ENCODE results near the gene TREH. TPM values are rescaled to one million over a fixed set of nuclear protein-coding genes. Genes with fewer than 3 reads are reported as not detected.

TREH gene
- total and polyA plus RNA-seq, 2 of the 8 experiments (the other 6 are each of a cell fraction or from before 2014, with no cell fraction given), result 0.03 TPM; not detected in 1

- H4K20me1 ChIP-seq (replicated peaks in 1 of 2; ENCODE audit: control insufficient read depth in 1 of 2, insufficient read depth in 2 of 2, low read length in 2 of 2), result peaks cover 2 to 15% of the 10 kb centered on the region in 2 experiments
- H2BK5ac ChIP-seq (ENCODE audit: low read depth, low read length), result peak overlapping the region; percentile 92
- peak overlapping the region; percentile 36 to 72 (median 62) for H3K4me3 ChIP-seq (ENCODE audit: extremely low read depth in 1 of 4, insufficient read depth in 2 of 4, low read depth in 3 of 4, low read length in 4 of 4)
- no peak overlapping the region for H3K4ac ChIP-seq (replicated peaks; ENCODE audit: insufficient read length, low read depth, low read length)
- H2AK5ac ChIP-seq (ENCODE audit: low read depth, low read length), result no peak overlapping the region
- peaks cover 16 to 23% (median 19%) of the 10 kb centered on the region in 4 experiments for H3K4me1 ChIP-seq (replicated peaks in 1 of 4; ENCODE audit: control insufficient read depth in 3 of 4, insufficient read depth in 4 of 4, low read length in 3 of 4)
- ChIA-PET POLR2A (ENCODE audit: partially characterized antibody) (interaction anchor here (0.5 to 25.8 kb wide), 15 partner anchors 11 to 327 kb away, joined by 3 to 574 read pairs (median 3); partner anchors contain the start of genes ARCN1 and PHLDB1), CTCF (ENCODE audit: partially characterized antibody) (interaction anchor here (0.8 to 19.1 kb wide), 13 partner anchors 8 to 200 kb away, joined by 3 to 435 read pairs (median 8); partner anchors contain the start of gene PHLDB1)
- peak overlapping the region; percentile 97 for H2BK12ac ChIP-seq (ENCODE audit: low read depth, low read length)
- H4K5ac ChIP-seq (ENCODE audit: insufficient read length, low read depth, low read length), result peak overlapping the region; percentile 79
- peak overlapping the region; percentile 97 for H3K18ac ChIP-seq (ENCODE audit: extremely low read depth, low read length)
- peak overlapping the region; percentile 89 for H3K27ac ChIP-seq (ENCODE audit: low read depth, low read length)
- peaks cover 9% of the 10 kb centered on the region; the same call in 1 of the 2 replicates for H3K23me2 ChIP-seq (ENCODE audit: low read depth, low read length)
- H3K56ac ChIP-seq (replicated peaks; ENCODE audit: insufficient read length, low read depth, low read length), result peak overlapping the region; percentile 24
- peaks cover 2 to 42% (median 13%) of the 10 kb centered on the region in 4 experiments; a peak in 6 of 8 replicates for H3K36me3 ChIP-seq (ENCODE audit: control insufficient read depth in 2 of 4, insufficient read depth in 4 of 4, low read length in 3 of 4)
- H4K91ac ChIP-seq (replicated peaks; ENCODE audit: insufficient read length, low read length), result peak overlapping the region; percentile 87
- peak overlapping the region; percentile 80 to 99 for H3K4me2 ChIP-seq (ENCODE audit: insufficient read depth in 1 of 2, low read depth in 2 of 2, low read length in 2 of 2)
- no peak overlapping the region for H2BK120ac ChIP-seq (replicated peaks; ENCODE audit: low read depth, low read length)
- DNase-seq (ENCODE audit: low read depth in 1 of 2, low spot score in 2 of 2) (peak; percentile 80 to 89), FAIRE-seq (peak; percentile 13)
- H3K14ac ChIP-seq (ENCODE audit: insufficient read length), result no peak overlapping the region
- no peaks in the 10 kb centered on the region for H3K27me3 ChIP-seq (replicated peaks in 1 of 4; ENCODE audit: control insufficient read depth in 3 of 4, extremely low read depth in 1 of 4, insufficient read depth in 3 of 4, low read length in 3 of 4)
- H3K79me1 ChIP-seq (ENCODE audit: low read depth, low read length), result peaks cover 3% of the 10 kb centered on the region
- peak overlapping the region; percentile 88; the same call in 1 of the 2 replicates for H4K8ac ChIP-seq (ENCODE audit: extremely low read depth, insufficient read depth, low read length)
- H3K79me2 ChIP-seq (ENCODE audit: control insufficient read depth in 1 of 2, insufficient read depth in 2 of 2, low read length in 2 of 2), result no peaks in the 10 kb centered on the region
- 0 out of 2 replicates have a peak overlapping the region, but pooled peaks have one; percentile 12 for H2AFZ ChIP-seq (ENCODE audit: low read length)
- no peak overlapping the region for H2BK15ac ChIP-seq (ENCODE audit: low read length)
- H3K9ac ChIP-seq (replicated peaks in 1 of 4; ENCODE audit: extremely low read depth in 1 of 4, low read depth in 3 of 4, low read length in 3 of 4), result peak overlapping the region in 3 of 4 experiments; percentile 63 to 79 (median 77); a peak in 6 of 7 replicates
- WGBS, 2 experiments (ENCODE audit: extremely low coverage in 1 of 2, insufficient coverage in 1 of 2, insufficient read length in 1 of 2, insufficient replicate concordance in 2 of 2, low coverage in 1 of 2, low lambda C conversion rate in 2 of 2, missing lambda C conversion rate in 1 of 2), result 4% methylated on average over 22 of the region's 41 CpGs; no CpG with 5 or more reads in 1 of the 2 experiments
- no peaks in the 10 kb centered on the region for H3K9me3 ChIP-seq (ENCODE audit: insufficient read depth in 2 of 2, low read depth in 1 of 2, low read length in 1 of 2)
- no peak overlapping the region; the same call in 1 of the 2 replicates for H2BK20ac ChIP-seq (ENCODE audit: low read length)
- no peak overlapping the region for H3K23ac ChIP-seq (ENCODE audit: insufficient read length)
- TF ChIP-seq CBX5 (IDR thresholded peaks at IDR 0.05; ENCODE audit: low read depth, low read length), result no peak
- TF ChIP-seq NRF1 (IDR thresholded peaks at IDR 0.05; ENCODE audit: low read depth, low read length), result no peak
- TF ChIP-seq SP1 (IDR thresholded peaks at IDR 0.05; ENCODE audit: low read depth, low read length), result peak; percentile 40; the same call in 1 of the 2 replicates
These were observed 44.8 kb downstream of the TREH start for GRCh38 chr11:118634431-118635236.
